ENCODE data around the gene TMEM151A.

DNA sequence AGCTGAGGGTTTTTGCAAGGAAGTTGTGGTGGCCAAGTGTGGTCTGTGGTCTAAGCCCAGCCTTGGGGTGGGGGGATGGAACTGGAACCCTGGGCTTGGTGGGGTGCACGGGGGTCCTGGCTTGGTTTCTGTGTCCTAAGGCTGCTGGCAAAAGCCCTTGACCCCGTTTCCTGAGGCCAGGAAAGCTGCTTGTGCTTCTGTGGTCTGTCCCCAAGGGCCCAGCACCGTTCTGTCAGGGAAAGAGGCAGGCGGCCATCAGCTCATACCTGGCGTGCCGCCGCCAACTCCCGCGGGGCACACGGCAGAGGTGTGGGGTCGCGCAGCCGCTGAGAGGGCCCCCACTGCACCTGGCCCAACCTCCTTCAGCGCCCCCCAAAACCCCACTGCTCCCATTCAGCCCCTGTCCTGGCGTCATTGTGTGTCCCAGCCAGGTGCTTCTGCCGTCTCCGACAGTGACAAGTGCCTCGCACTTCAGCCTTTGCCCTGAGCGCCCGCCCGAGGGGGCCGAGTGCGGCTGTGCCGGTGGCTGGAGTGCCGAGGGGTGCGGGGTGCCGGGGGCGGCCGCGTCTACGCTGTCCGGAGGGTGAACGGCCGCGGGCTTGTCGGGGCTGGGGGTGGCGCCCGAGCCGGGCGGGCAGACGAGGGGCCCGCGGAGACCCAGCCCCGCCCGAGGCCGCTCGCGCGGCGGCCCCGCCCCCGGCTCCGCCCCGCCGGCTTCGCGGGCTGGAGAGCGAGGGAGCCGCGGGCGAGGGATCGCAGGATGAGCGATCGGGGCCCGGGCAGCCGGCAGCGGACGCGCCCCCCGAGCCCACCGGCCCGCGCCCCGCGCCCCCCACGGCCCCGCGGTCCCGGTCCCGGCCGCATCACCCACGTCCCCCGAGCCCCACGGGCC lies 14.0 kb upstream of the TMEM151A start, which contains the start of gene CNIH2:
- no peak for TF ChIP-seq CTCF (conservative IDR thresholded peaks at IDR 0.05; ENCODE audit: low read depth, low read length)
- TF ChIP-seq EZH2phosphoT487 (IDR thresholded peaks at IDR 0.05; ENCODE audit: borderline replicate concordance, low read length): no peak
- TF ChIP-seq EZH2 (IDR thresholded peaks at IDR 0.05; ENCODE audit: low read length, unreplicated experiment): no peak

All from PC-3 (cell line).